A673 (cell line): ENCODE results near the gene REXO4.
"Not testable (repeated sequence)": the region's sequence is repeated elsewhere in the genome, so short reads cannot be mapped to it uniquely, and the experiment has no call there.

Experiments
- EZH2 ChIP-seq: fragments of 200-600 bp; sonication (generic); IDR thresholded peaks from 2 replicates; pipeline ENCODE4 v1.6.1; 2017; ENCODE audit warnings: borderline replicate concordance, low read depth, mild to moderate bottlenecking, mixed read lengths, antibody characterized with exemption, low read length; ENCODE audit not compliant: poor library complexity, severe bottlenecking
- TF ChIP-seq, protein P1 (sequence below): fragments of 300-800, 200-600 bp; sonication (generic); conservative IDR thresholded peaks from 2 replicates; pipeline ENCODE4 v1.5.1; 2017; ENCODE audit warnings: low read depth, mild to moderate bottlenecking, antibody characterized with exemption, low read length, moderate library complexity, mixed read lengths

DNA sequence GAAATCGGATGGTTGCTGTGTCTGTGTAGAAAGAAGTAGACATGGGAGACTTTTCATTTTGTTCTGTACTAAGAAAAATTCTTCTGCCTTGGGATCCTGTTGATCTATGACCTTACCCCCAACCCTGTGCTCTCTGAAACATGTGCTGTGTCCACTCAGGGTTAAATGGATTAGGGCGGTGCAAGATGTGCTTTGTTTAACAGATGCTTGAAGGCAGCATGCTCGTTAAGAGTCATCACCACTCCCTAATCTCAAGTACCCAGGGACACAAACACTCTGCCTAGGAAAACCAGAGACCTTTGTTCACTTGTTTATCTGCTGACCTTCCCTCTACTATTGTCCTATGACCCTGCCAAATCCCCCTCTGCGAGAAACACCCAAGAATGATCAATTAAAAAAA is 26.4 kb downstream of the REXO4 start:
- TF ChIP-seq, protein P1, sequence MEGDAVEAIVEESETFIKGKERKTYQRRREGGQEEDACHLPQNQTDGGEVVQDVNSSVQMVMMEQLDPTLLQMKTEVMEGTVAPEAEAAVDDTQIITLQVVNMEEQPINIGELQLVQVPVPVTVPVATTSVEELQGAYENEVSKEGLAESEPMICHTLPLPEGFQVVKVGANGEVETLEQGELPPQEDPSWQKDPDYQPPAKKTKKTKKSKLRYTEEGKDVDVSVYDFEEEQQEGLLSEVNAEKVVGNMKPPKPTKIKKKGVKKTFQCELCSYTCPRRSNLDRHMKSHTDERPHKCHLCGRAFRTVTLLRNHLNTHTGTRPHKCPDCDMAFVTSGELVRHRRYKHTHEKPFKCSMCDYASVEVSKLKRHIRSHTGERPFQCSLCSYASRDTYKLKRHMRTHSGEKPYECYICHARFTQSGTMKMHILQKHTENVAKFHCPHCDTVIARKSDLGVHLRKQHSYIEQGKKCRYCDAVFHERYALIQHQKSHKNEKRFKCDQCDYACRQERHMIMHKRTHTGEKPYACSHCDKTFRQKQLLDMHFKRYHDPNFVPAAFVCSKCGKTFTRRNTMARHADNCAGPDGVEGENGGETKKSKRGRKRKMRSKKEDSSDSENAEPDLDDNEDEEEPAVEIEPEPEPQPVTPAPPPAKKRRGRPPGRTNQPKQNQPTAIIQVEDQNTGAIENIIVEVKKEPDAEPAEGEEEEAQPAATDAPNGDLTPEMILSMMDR, result not testable (repeated sequence)
- TF ChIP-seq EZH2, result not testable (repeated sequence)
